ENCODE results near the gene WWP2.
"Not testable (repeated sequence)": the region's sequence is repeated elsewhere in the genome, so short reads cannot be mapped to it uniquely, and the experiment has no call there.

Gene WWP2

DNA sequence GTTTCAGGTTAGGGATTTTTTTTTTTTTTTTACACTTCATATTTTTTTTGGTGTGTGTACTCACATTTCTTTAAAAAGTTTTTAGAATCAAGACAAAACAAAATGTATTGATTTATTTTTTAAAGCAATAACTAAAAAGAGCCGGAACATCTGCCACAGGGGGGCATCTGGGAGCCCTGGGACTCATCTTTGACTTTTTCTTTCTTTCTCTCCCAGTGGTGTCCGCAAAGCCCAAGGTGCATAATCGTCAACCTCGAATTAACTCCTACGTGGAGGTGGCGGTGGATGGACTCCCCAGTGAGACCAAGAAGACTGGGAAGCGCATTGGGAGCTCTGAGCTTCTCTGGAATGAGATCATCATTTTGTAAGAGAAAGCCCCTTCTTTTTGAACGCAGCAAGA lies 36.3 kb downstream of the WWP2 start:
- no peak for DNase-seq

DNA sequence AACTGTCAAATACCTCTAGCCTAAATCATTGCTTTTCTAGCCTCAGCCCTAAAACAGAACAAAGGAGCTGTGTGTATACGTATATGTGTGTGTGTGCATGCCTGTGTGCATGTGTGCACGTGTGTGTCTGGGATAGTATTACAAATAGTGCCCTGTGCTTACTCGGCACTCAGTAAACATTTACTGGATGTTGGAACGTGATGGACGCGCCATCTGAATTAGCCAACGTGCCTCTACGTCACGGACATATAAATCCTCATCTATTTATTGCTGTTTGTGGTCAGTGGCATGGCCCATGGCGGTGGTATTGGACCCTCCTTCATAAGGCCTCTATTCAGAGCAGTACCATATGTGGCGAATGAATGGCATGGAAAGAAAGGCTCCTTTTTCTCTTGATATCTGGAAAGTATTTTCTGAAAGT lies 37.5 kb downstream of the WWP2 start:
- no peak for DNase-seq

GRCh38 chr16:69804297-69804696 lies 42.2 kb downstream of the WWP2 start:
- no peak for DNase-seq

GRCh38 chr16:69806776-69807175 lies 44.6 kb downstream of the WWP2 start:
- not testable (repeated sequence) for DNase-seq

DNA sequence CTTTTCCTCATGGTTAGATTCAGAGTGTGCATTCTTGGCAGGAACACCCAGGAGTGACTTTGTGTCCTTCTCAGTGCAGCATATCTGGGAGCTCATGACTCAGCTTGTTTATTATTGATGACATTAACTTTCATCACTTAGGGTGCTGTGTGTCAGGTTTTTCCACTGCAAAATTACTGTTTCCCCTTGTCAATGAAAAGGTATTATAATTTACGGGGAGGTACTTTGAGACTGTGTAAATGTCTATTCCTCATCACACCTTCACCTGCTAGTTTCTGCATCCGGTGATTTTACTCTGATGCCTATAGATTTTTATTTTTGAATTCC lies 50.5 kb downstream of the WWP2 start:
- no peak for DNase-seq

DNA sequence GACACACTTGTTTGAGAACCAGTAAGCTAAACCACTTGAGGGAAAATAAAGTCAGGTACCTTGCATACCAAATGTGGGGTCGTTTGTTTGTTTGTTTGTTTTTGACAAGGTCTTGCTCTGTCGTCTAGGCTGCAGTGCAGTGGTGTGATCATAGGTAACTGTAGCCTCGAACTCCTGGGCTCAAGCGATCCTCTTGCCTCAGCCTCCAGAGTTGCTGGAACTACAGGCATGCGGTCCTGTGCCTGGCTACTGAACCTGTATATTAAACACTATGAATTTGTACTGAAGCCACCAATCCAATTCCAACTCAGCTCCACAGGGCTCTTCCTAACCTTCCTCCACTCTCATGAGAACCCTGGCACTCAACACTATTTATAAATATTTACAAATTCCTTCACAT lies 51.9 kb downstream of the WWP2 start:
- DNase-seq: no peak

- no peak for DNase-seq
These were observed 52.4 kb downstream of the WWP2 start for GRCh38 chr16:69814561-69814960.

GRCh38 chr16:69815216-69815883 lies 53.2 kb downstream of the WWP2 start:
- DNase-seq: not testable (repeated sequence)

DNA sequence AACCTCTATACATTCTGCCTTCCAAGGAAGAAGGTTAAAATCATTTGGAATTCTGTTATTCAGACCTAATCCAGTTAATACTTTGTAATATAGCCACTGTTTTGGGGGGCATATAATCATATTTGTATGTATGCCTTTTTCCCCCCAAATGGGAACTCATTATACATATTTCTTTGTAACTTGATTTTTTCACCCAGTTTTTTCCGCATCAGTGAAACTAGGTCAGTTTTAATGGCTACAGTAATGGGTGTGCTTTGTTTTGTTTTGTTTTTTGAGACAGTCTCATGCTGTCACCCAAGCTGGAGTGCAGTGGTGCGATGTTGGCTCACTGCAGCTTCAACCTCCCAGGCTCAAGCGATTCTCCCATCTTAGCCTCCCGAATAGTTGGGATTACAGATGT lies 54.9 kb downstream of the WWP2 start:
- no peak for DNase-seq

DNA sequence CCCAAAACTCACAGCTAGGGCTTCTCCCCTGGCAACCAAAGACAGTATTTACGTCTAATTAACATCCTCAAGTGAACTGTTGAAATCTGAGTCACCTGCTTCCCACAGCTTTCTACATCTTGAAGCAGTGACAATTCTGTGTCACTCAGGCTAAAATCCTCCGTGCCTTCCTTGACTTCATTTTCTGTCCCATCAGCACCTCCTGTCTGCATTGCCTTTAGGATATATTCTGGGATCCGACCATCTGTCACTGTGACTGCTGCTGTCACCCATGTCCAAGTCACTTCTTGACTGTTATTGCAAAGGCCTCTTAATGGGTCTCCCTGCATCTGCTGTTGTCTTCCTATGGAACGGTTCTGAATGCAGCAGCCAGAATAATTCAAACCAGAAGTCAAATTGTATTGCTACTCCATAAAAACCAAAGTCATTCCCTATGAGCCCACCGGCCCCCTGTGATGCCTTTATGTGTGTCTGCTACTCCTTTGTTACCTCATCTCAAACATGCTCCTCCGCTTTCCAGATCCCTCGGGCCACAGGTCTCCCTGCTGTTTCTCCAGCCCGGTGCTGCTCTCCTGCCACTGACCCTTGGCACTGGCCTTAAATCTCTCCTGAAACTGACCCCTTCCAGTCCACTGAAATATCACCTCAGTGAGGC lies 56.9 kb downstream of the WWP2 start:
- DNase-seq: no peak

DNA sequence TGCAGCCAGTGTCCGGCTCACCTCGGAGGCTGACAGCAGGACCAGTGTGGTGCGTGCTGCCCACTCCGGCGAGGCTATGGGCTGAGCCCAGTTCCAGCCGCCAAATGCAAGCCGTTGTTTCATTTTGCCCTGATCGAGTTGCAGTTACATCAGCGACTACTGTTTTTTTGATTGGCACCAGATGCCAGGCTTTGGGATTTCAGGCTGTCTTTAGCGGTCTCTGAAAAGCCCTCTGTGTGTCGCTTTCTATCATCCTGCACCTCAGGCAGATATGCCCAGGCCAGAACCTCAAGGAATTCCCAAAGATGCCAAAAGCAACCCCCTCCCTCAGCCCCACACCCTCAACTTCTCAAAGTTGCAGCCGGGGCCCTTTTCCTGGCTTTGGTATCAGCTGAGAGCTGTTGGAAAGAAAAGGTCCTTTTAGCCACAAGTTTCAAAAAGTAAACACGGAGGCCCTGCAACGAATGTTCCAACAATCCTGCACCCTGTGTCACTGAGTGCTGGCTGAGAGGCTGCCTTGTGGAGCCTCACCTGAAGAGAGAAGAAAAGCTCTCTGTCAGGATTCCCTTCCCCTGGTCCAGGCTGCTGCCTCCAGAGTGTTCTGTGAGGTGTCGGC lies 58.9 kb downstream of the WWP2 start:
- DNase-seq: no peak

DNA sequence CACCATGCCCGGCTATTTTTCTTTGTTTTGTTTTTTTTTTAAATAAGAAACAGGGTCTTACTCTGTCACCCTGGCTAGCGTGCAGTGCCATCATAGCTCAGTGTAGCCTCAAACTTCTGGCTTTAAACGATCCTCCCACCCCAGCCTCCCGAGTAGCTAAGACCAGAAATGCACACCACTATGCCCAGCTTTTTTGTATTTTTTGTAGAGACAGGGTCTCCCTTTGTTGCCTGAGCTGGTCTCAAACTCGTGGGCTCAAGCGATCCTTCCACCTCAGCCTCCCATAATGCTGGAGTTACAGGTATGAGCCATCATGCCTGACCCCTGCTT lies 59.7 kb downstream of the WWP2 start:
- no peak for DNase-seq

DNA sequence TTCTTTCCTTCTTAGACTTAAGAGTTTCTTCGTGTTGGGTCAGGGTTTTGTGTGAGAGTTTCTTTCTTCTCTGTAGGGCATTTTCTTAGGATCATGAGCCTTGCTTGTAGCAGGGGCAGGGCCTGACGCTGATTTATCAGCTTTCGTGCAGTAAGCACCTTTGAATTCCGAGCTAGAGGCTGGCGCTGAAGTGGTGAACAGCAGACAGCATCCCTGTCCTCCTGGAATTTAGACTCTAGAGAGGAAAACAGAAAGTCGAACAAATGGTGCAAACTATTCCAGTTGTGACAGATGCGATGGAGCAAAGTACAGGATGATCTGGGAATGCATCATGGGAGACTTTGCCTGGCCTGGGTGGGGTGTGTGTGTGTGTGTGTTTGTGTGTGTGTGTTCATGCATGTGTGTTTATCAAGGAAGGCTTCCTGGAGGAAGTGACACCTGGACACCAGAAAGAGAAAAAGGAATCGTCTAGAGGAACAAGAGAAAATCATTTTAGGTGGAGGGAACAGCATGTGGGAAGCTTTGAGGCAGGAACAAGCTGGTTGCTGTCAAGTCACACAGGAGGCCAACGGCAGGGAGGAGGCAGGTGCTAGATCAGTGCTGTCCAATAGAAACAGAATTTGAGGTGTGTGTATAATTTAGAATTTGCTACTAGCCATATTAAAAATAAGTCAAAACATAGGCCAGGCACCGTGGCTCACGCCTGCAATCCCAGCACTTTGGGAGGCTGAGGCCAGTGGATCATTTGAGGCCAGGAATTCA lies 60.2 kb downstream of the WWP2 start:
- no peak for DNase-seq

DNA sequence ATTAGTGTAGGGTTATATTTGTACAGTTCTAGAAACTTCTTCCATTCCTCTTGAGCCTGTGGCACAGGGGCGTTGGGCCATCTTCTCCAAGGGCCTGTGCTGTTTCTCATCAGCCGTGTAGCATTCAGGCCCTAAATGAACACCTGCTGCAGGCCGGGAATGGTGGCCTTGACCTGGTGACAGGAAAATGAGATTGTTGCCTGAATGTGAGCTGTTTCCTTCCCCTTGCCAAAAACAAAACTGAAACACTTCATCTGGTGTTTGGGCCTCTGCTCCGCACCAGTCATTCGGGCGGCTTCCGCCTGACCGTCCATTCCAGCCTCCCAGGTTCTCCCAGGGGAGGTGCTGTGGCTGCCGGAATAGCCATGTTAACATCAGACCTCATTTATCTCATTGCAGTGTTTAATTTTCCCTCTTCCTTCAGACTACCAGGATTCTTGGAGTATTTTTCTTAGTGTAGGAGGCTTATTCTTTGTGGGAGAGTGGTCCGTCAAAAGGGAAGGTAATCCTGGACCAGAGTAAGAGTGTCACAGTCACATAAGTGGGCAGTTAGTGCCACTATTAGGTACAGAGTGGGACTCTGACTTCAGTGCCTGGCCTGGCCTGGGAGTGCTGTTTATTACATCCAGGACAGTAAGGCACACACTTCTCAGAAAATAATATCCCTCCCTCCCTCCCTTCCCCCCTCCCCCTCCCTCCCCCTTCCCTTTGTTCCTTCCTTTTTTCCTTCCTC lies 61.9 kb downstream of the WWP2 start:
- DNase-seq: no peak

GRCh38 chr16:69824564-69825142 lies 62.5 kb downstream of the WWP2 start:
- not testable (repeated sequence) for DNase-seq

DNA sequence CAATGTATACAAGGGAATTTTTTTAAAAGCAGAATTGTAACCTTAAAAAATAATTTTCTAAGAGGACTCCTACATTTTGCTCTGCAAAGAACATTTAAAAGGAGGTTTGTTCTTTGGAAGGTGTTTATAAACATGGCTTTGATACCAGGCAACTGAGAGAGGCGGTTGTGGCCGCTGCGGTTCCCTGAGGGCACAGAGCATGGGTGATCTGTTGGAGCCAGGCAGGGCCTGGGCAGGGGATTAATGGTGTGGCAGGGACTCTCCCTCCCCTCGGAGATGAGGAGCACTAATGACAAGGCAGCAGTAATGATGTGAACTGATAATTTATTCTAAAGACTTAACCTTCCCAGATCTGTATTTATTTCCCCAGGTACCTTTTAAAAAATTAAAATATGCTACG lies 65.4 kb downstream of the WWP2 start:
- no peak for DNase-seq

DNA sequence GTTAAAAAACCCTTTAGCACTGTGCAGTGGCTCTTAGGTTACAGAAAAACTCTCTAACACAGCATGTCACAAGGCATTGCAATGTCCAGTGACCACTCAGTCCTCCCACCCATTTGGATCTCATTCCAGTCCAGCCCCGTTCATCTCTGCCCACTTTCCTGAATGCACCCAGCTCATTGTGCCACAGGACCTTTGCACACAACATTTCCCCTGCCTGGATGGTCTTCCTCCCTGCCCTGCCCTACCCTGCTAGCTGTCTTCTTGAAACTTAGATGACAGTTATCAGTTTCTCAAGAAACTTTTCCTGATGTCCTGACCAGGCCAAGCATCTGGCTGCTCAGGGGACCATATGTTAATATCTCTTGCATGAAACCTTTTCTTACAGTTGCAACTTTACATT lies 67.2 kb downstream of the WWP2 start:
- DNase-seq: no peak

GRCh38 chr16:69830146-69830533 lies 68.0 kb downstream of the WWP2 start:
- no peak for DNase-seq

GRCh38 chr16:69830534-69831211 lies 68.5 kb downstream of the WWP2 start:
- DNase-seq: no peak

DNA sequence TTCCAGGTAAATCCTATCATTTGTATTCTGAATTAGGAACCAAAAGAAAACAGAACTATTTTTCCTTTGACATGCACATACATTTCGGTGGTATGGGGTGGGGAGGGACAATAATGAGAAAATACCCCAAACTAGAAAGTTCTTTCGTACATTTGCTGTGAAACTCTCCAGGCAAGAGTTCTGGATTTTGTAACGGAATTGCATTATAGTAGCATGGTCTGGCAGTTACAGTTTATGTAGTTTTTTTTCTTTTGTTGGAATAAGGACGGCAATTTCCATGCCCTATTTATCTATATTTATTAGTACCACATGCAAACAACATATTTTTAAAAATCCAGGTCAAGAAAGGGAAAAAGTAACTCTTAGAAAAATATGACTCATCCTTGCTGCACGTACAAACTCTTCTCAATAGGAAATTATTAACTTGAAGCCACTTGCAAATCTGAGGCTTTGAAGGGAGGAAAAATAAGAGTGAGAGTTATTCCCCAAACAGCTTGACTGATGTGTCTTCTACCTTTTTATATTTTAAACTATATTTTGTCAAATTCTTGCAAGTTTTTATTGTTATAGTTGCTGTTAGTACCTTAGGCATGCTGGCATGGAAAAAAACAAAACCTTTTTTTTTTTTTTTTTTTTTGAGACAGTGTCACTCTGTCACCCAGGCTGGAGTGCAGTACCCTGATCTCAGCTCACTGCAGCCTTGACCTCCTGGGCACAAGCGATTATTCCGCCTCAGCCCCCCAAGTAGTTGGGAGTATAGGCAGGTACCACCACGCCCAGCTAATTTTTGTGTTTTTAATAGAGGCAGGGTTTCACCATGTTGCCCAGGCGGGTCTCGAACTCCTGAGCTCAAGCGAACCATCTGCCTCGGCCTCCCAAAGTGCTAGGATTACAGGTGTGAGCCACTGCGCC lies 69.3 kb downstream of the WWP2 start:
- DNase-seq: no peak
